K562 (cell line): ENCODE data around the gene OTULIN. TPM values are rescaled to one million over a fixed set of nuclear protein-coding genes. Genes with fewer than 3 reads are reported as not detected.

ENCODE experiments used
- ATAC-seq: fragments of 200-7000 bp; cut with Tn5 transposase; 3 replicates; pipeline ENCODE4 v1.9.1; 2020; ENCODE audit warnings: moderate library complexity
- BruUV-seq: library from RNA; stranded (reverse); fragments of 400-500 nt; replicated peaks from 2 replicates; lab custom pipeline; 2021; lab: Mats Ljungman, UMichigan
- CTCF ChIA-PET: fragments of 300-600 bp; formaldehyde crosslinking; extraction: SDS; loops from one replicate; lab custom pipeline; 2021; ENCODE audit warnings: low intra/inter-chr PET ratio; lab: Yijun Ruan, JAX
- POLR2A ChIA-PET: fragments of 300-600, 350-650 bp; sonication (Branson Sonifier 250); formaldehyde crosslinking; extraction: SDS; loops from one replicate; lab custom pipeline; 2021; ENCODE audit warnings: antibody characterized with exemption, inconsistent platforms; lab: Yijun Ruan, JAX
- DNase-seq, 4 experiments: peaks; one replicate each; pipeline versions ENCODE4 v3.0.0 to v3.0.0-alpha.2; 2011 to 2018; ENCODE audit warnings: low spot score in 3 of 4, mixed read lengths in 3 of 4; ENCODE audit errors: extremely low read depth in 1 of 4
- FAIRE-seq: peaks from 2 replicates; lab custom pipeline; 2011; peaks lifted over from hg19 to GRCh38; lab: Jason Lieb, UNC
- H2AFZ ChIP-seq: 2 replicates; pipeline ENCODE4 v1.6.0; 2011; ENCODE audit warnings: low read depth, low read length, control low read depth, inconsistent platforms
- H3K27ac ChIP-seq: fragments of 200-600 bp; 3 replicates; pipeline ENCODE4 v1.8.0; 2011; ENCODE audit warnings: low read depth, mild to moderate bottlenecking, control low read depth, inconsistent platforms, low read length, moderate library complexity, mixed read lengths; ENCODE audit errors: extremely low read depth
- H3K27me3 ChIP-seq, 2 experiments: fragments of 300-600 bp in 1 of 2; 2 replicates in 1 of 2; 3 replicates in 1 of 2; pipeline versions ENCODE4 v1.6.0 to v1.8.0; 2011; ENCODE audit warnings: inconsistent platforms in 2 of 2, low read length in 2 of 2, mild to moderate bottlenecking in 1 of 2, mixed read lengths in 1 of 2, moderate library complexity in 1 of 2; ENCODE audit not compliant: control insufficient read depth in 2 of 2, insufficient read depth in 2 of 2
- H3K36me3 ChIP-seq: fragments of 300-600 bp; 3 replicates; pipeline ENCODE4 v1.8.0; 2011; ENCODE audit warnings: mild to moderate bottlenecking, low read length, inconsistent platforms; ENCODE audit not compliant: control insufficient read depth, insufficient read depth
- H3K4me1 ChIP-seq, 2 experiments: fragments of 200-600 bp in 1 of 2; replicated peaks in 1 of 2; 2 replicates in 1 of 2; 3 replicates in 1 of 2; pipeline versions ENCODE4 v1.5.1 to v1.8.0; 2011; ENCODE audit warnings: inconsistent platforms in 2 of 2, low read length in 2 of 2, mild to moderate bottlenecking in 1 of 2, mixed read lengths in 1 of 2, moderate library complexity in 1 of 2; ENCODE audit not compliant: control insufficient read depth in 2 of 2, insufficient read depth in 2 of 2
- H3K4me2 ChIP-seq: 2 replicates; pipeline ENCODE4 v1.6.1; 2011; ENCODE audit warnings: low read length, control low read depth, inconsistent platforms, mixed read lengths; ENCODE audit not compliant: insufficient read depth
- H3K4me3 ChIP-seq: fragments of 200-600 bp; sonication (generic), shearing (Covaris generic); 2 replicates; pipeline ENCODE4 v1.5.1; 2016; ENCODE audit warnings: control low read depth, inconsistent platforms
- H3K79me2 ChIP-seq: fragments of 200-600 bp; 3 replicates; pipeline ENCODE4 v1.8.0; 2011; ENCODE audit warnings: low read length, inconsistent platforms; ENCODE audit not compliant: control insufficient read depth, insufficient read depth
- H3K9ac ChIP-seq, 2 experiments: 2 replicates each; pipeline versions ENCODE4 v1.6.0 to v1.6.1; 2011; ENCODE audit warnings: low read depth in 2 of 2, low read length in 2 of 2, control low read depth in 1 of 2, inconsistent platforms in 1 of 2, mild to moderate bottlenecking in 1 of 2, mixed read lengths in 1 of 2; ENCODE audit not compliant: insufficient read depth in 1 of 2
- H3K9me1 ChIP-seq: one replicate; pipeline ENCODE4 v1.6.0; 2011; ENCODE audit warnings: inconsistent platforms, mild to moderate bottlenecking, low read length, moderate library complexity; ENCODE audit not compliant: control insufficient read depth, insufficient read depth
- H3K9me3 ChIP-seq: replicated peaks from 2 replicates; pipeline ENCODE4 v1.5.1; 2011; ENCODE audit warnings: low read depth, low read length, inconsistent platforms; ENCODE audit not compliant: control insufficient read depth, insufficient read depth
- H4K20me1 ChIP-seq: replicated peaks from 2 replicates; pipeline ENCODE4 v1.6.1; 2011; ENCODE audit warnings: low read length, inconsistent platforms, mixed read lengths; ENCODE audit not compliant: control insufficient read depth, insufficient read depth
- AFF1 ChIP-seq, 2 experiments: fragments of 450-650 bp; IDR thresholded peaks; 2 replicates each; pipeline ENCODE4 v1.6.1; 2018; ENCODE audit warnings: mild to moderate bottlenecking in 2 of 2, low read depth in 1 of 2; ENCODE audit not compliant: partially characterized antibody in 2 of 2
- CHD2 ChIP-seq: IDR thresholded peaks from 2 replicates; pipeline ENCODE4 v1.6.1; 2011; ENCODE audit warnings: low read depth, low read length
- EP300 ChIP-seq: IDR thresholded peaks from 2 replicates; pipeline ENCODE4 v1.6.1; 2012; ENCODE audit warnings: low read length, improper control_type of control experiment
- FOXM1 ChIP-seq, 2 experiments: fragments of 450-650 bp in 1 of 2; sonication (generic) in 1 of 2; formaldehyde crosslinking in 1 of 2; IDR thresholded peaks; 2 replicates each; pipeline versions ENCODE4 v1.6.1 to v1.9.0; 2017 to 2022; ENCODE audit warnings: low read depth in 2 of 2, mild to moderate bottlenecking in 2 of 2, missing genetic modification reagents in 1 of 2, moderate library complexity in 1 of 2
- GABPB1 ChIP-seq: sonication (generic); formaldehyde crosslinking; IDR thresholded peaks from 2 replicates; pipeline ENCODE4 v1.8.0; 2022; ENCODE audit warnings: mild to moderate bottlenecking, missing genetic modification reagents
- MYC ChIP-seq, 2 experiments: fragments of 250-450 bp in 1 of 2; sonication (Bioruptor Pico) in 1 of 2; IDR thresholded peaks; 2 replicates each; pipeline versions ENCODE4 v1.5.1 to v1.6.1; 2012 to 2021; ENCODE audit warnings: low read depth in 2 of 2, borderline replicate concordance in 1 of 2, improper control_type of control experiment in 1 of 2, low read length in 1 of 2, mild to moderate bottlenecking in 1 of 2, moderate library complexity in 1 of 2
- MYNN ChIP-seq, 2 experiments: sonication (generic); formaldehyde crosslinking in 1 of 2; IDR thresholded peaks; 2 replicates each; pipeline versions ENCODE4 v1.5.0 to v1.6.1; 2016 to 2020; ENCODE audit warnings: antibody characterized with exemption in 1 of 2, missing genetic modification reagents in 1 of 2
- SAFB ChIP-seq: fragments of 200-400 bp; formaldehyde crosslinking; IDR thresholded peaks from 2 replicates; pipeline ENCODE4 v1.6.1; 2017; ENCODE audit warnings: low read depth, low read length, borderline replicate concordance
- ZFP36 ChIP-seq: fragments of 150-350 bp; IDR thresholded peaks from 2 replicates; pipeline ENCODE4 v1.6.1; 2018; ENCODE audit warnings: low read length, low read depth; ENCODE audit not compliant: partially characterized antibody
- ZNF133 ChIP-seq: fragments of 250-450 bp; sonication (Bioruptor Pico); IDR thresholded peaks from 2 replicates; pipeline ENCODE4 v1.4.0; 2020; ENCODE audit warnings: mild to moderate bottlenecking
- ZNF408 ChIP-seq: fragments of 250-450 bp; sonication (Bioruptor Pico); IDR thresholded peaks from 2 replicates; pipeline ENCODE4 v1.4.0; 2020; ENCODE audit warnings: low read depth, mild to moderate bottlenecking, moderate library complexity
- ZNF76 ChIP-seq: fragments of 250-450 bp; sonication (Bioruptor Pico); IDR thresholded peaks from 2 replicates; pipeline ENCODE4 v1.4.0; 2020; ENCODE audit warnings: mild to moderate bottlenecking, moderate library complexity, borderline replicate concordance
- WGBS: fragments of 100-300 bp; shearing (Covaris generic); methylation state at CpG from one replicate; pipeline ENCODE4 v1.1.6; 2016; ENCODE audit warnings: low coverage, mixed read lengths; ENCODE audit not compliant: insufficient coverage; ENCODE audit errors: missing lambda C conversion rate; 5-methylcytosine and 5-hydroxymethylcytosine counted together
- in situ Hi-C: fragments of 300-500 bp; cut with MboI; formaldehyde crosslinking; loops from 4 replicates; pipeline ENCODE4 v1.15.0; 2018; ENCODE audit warnings: inconsistent platforms, mixed read lengths
- intact Hi-C: fragments of 100-400 bp; cut with micrococcal nuclease; formaldehyde crosslinking; loops from 2 replicates; pipeline ENCODE4 v1.14.2; 2022
- polyA plus RNA-seq, 8 experiments: library from polyadenylated mRNA; depleted of rRNA in 4 of 8; stranded (reverse) in 5 of 8; unstranded in 3 of 8; fragments of >200 nt; fragmentation: Nextera tagmentation in 2 of 8; fragmentation: Illumina TruSeq in 1 of 8; extraction: Ambion mirVana in 2 of 8; extraction: Trizol in 1 of 8; gene quantifications; 2 replicates each; pipeline versions ENCODE4 v1.2.1 to v1.2.3, GENCODE V29; 2011 to 2014; ENCODE audit warnings: inconsistent platforms in 1 of 8, missing spikeins in 1 of 8
- total RNA-seq, 7 experiments: library from RNA; depleted of rRNA in 6 of 7; stranded (reverse); fragments of >200 nt in 6 of 7; fragmentation: Illumina TruSeq in 2 of 7; extraction: Trizol in 2 of 7; gene quantifications; 2 replicates each; pipeline versions ENCODE4 v1.2.1 to v1.2.3, GENCODE V29; 2011 to 2021; ENCODE audit warnings: low replicate concordance in 1 of 7

Gene OTULIN
- total and polyA plus RNA-seq, 9 of the 15 experiments (the other 6 are each of a cell fraction or from before 2014, with no cell fraction given) = 3.3 to 33.6 (median 20.1) TPM

- H2AFZ ChIP-seq = no peak overlapping the region
- no peak for DNase-seq
- CTCF ChIA-PET = no interaction called here
- no peak for ATAC-seq
- no peaks in the 10 kb centered on the region for H3K9me3 ChIP-seq
- H3K27me3 ChIP-seq = peaks cover 11 to 47% of the 10 kb centered on the region in 2 experiments
- WGBS = 12% methylated on average over 14 of the region's 14 CpGs
- H3K27ac ChIP-seq = no peak overlapping the region
- H3K9ac ChIP-seq = no peak overlapping the region
- no peak for TF ChIP-seq ZNF408 (CRISPR knock-in tag)
- TF ChIP-seq GABPB1 = no peak
- no peak for TF ChIP-seq FOXM1 (IDR thresholded peaks at IDR 0.05; ENCODE audit: low read depth)
- no peak for TF ChIP-seq FOXM1 (CRISPR knock-in tag; IDR thresholded peaks at IDR 0.05; ENCODE audit: low read depth)
- TF ChIP-seq CHD2 = no peak
- TF ChIP-seq SAFB = no peak
- no peak for TF ChIP-seq ZNF76
- TF ChIP-seq EP300 = no peak
- no peak for TF ChIP-seq MYC (IDR thresholded peaks at IDR 0.05; ENCODE audit: low read depth, low read length)
- no peak for TF ChIP-seq MYC (CRISPR knock-in tag; IDR thresholded peaks at IDR 0.05; ENCODE audit: borderline replicate concordance, low read depth)
- TF ChIP-seq AFF1 (IDR thresholded peaks at IDR 0.05; ENCODE audit: low read depth in 1 of 2, partially characterized antibody in 2 of 2) = no peak
- TF ChIP-seq MYNN (IDR thresholded peaks at IDR 0.05) = no peak
- no peak for TF ChIP-seq MYNN (CRISPR knock-in tag; IDR thresholded peaks at IDR 0.05)
- TF ChIP-seq ZFP36 = no peak
- TF ChIP-seq ZNF133 (CRISPR knock-in tag) = no peak
- H3K4me1 ChIP-seq = no peaks in the 10 kb centered on the region
- in situ Hi-C loops (no loop called here), intact Hi-C loops (no loop called here)
- POLR2A ChIA-PET = interaction anchor here (0.6 kb wide), 1 partner anchor 261 kb away, joined by 3 read pairs; no protein-coding TSS in a partner anchor
- H3K4me3 ChIP-seq = no peak overlapping the region
- H3K79me2 ChIP-seq = no peaks in the 10 kb centered on the region
- no peaks in the 10 kb centered on the region for H3K9me1 ChIP-seq
- no peak for FAIRE-seq
- no peaks in the 10 kb centered on the region for H4K20me1 ChIP-seq
- H3K4me2 ChIP-seq = no peak overlapping the region
- no peaks in the 10 kb centered on the region for H3K36me3 ChIP-seq
- BruUV-seq = no TSS peak
These were observed 81.2 kb downstream of the OTULIN start for GRCh38 chr5:14745753-14746152.
